GM18519 (cell line): ENCODE data around the gene EHD1.

Experiments
- ATAC-seq: cut with Tn5 transposase; IDR thresholded peaks from one replicate; pipeline ENCODE4 v1.9.1; 2021; ENCODE audit warnings: mild to moderate bottlenecking, moderate library complexity; ENCODE audit not compliant: unreplicated experiment, low FRiP score

Gene EHD1

GRCh38 chr11:64845129-64845775 lies 33.2 kb downstream of the EHD1 start:
- ATAC-seq: no peak

DNA sequence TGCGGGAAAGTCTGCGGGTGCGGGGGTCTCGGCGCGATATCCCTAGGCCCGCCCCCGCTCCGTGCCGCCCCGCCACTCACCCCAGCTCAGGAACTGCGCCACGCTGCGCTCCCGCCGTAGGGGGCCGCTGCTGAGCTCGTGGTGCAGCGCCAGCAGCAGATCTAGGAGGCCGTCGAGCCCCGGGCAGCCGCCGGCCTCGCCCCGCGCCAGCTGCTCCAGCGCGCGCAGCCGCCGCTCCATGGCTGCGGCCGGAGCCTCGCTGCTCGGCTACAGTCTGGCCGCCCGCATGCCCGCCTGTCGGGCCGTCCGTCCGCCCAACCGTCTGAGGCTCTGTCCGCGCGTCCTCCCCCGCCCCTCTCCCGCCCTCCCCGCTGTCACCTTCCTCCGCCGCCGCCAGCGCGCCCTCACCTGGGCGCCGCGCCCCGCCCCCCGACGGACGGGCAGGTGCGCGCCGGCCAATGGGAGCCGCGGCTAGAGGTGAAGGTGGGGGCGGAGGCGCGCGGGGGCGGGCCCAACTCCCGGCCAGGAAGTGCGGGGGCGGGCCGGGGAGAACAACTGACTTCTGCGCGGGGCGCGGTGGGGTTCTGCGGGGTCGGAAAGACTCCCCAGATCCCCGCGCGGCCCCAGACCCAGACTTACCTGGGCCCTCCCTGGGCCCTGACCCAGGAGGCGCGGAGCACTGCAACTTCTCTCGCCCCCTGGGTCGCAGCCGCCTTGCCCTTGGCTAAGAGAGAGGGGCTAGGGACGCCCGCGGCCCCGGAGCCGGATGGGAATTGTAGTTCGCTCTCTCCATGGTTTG lies 33.9 kb downstream of the EHD1 start, which contains the start of gene CDC42BPG:
Gene CDC42BPG (minus strand): TSS at position 324 of the 799 bp plus-strand sequence. CDS start 84 bp downstream, at position 240.
- ATAC-seq: no peak

GRCh38 chr11:64843686-64844329 lies 34.6 kb downstream of the EHD1 start:
- ATAC-seq: no peak

DNA sequence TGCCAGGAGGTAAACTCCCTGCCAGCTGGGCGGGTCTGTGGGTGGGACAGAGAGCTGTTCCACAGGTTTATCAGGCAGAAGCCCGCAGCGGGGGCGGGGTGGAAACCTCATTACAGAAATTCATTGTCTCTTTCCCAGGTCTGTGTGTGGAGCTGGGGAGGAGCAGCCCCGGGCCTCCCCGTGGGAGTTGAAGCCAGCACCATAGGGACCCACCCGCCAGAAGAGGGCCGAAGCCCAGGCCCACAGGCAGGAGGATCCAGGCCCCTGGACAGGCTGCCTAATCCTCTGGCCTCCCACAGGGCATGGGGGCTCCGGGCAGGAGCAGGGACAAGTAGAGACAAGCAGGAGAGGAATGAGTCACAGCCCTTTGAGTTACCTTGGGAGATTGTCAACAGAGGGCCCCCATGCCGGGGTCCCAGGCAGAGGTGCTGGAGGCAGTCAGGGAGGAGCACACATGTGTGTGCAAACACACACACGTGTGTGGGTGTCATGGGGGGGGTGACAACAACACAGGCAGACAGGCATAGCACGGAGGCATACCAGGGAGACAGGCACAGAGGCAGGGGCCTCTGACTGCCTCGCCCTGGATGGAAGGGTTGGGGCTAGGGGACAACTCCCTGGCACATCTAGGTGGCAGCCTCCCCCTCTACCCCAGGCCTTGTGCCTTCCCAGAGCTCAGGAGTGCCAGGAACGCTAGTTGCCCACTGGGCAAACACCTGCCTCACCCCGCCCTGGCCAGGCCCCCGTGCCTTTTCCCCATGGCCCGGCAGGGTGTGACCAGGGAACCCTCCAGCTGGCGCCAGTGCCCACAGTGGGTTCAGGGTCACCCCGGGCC lies 35.4 kb downstream of the EHD1 start:
- ATAC-seq: no peak

DNA sequence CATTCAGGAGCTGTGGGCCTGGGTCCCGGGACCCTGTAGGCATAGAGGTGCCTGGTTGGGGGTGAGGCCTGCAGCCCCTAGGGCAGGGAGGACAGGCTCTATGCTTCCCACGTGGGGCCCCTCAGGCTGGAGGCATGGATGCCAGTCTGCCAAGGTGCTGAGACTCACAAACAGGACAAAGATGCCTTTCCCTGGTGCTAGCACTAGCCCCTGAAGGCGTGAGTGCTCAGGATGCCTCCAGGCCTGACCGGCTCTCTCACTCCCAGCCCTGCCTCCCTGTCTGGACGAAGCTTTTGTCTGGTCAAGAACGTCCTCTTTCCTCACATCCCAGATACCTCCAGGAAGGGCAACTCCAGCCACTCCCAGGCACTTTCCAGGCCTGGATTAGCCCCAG lies 36.1 kb downstream of the EHD1 start:
- ATAC-seq: no peak

DNA sequence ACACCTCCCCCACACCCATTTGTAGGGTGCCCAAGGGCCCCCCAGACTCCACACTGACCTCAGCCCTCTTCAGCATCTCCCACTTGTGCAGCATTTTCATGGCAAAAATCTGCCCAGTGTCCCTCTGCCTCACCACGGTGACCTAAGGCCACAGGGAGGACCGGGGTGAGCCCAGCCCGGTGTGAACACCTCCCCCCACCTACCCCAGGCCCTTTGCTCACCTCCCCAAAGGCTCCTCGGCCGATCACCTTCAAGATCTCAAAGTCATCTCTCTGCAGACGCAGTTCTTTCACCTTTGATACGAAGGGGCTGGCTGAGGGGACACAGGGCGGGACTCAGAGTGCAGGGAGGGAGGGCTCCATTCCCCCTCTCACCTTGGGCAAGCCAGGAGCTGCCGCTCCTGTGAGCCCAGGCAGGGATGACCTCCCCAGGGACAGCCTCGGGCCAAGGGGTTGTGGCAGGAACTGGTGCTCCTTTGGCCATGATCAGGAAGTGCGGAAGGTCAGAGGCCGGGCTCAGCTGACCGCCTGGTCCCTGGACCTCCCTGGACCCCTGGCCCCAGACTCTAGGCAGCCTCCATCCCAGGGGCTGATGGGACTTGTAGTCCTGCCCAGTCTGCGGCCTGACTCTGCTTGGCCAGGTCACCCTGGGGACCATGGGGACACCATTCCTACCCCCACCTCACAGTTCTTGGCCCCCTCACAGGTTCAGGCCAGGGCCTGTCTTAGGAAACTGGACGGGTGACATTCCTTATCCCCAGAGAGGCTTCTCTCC lies 36.6 kb downstream of the EHD1 start:
- ATAC-seq: no peak

DNA sequence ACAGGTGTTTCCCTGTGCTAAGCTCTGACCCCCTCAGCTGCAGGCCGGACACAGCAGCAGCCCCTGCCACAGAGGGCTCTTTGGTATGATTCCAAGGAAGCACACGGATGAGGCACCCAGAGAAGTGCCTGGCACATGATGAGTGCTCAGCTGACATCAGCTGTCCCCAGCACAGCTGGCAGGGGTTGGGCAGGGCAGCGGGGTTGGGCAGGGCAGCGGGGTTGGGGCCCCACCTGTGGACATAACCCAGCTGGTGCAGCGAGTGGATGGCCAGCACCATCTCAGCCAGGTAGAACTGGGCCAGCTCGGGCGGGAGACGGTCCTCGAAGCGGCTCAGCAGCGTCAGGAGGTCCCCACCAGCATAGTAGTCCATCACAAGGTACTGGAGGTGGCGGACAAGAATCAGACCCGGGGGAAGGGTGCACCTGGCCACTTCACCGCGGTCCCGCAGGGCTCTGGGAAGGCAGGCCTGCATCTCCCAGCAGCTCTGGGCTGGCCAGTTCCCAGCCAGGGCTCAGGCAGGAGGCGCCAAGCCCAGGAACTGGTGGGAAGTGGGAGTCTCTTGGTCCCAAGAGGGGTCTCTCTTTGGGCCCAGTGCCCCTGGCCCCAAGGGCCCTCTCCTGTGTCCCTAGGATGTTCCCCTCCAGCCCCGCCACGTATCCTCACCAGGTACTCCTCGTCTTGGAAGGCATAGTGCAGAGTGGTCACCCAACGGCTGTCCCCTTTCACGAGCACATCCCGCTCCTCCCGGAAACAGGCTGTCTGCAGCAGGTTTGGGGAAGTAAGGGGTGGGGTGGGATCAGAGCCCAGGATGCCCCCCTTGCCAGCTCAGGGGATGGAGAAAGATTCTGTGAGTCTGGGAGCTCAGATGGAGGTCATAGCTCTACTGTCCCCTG lies 38.3 kb downstream of the EHD1 start:
- no peak for ATAC-seq

DNA sequence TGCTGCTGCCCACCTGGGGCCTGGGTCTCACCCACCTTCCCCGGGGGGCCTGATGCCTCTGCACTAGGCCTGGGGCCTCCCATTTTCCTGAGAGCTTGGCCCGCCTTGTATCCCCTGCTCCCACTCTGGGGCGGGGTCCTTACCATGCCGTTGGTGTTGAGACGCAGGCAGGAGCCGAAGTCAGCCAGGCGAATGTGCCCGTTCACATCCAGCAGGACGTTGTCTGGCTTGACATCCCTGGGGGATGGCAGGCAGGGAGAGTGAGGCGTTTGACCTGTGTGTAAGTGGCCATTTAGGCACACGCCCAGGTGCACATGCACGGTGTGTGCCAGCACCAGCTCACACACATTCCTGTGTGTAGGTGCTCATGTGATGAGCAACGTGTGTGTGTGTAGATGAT lies 39.1 kb downstream of the EHD1 start:
- no peak for ATAC-seq

GRCh38 chr11:64838600-64839334 lies 39.7 kb downstream of the EHD1 start:
- ATAC-seq: no peak

DNA sequence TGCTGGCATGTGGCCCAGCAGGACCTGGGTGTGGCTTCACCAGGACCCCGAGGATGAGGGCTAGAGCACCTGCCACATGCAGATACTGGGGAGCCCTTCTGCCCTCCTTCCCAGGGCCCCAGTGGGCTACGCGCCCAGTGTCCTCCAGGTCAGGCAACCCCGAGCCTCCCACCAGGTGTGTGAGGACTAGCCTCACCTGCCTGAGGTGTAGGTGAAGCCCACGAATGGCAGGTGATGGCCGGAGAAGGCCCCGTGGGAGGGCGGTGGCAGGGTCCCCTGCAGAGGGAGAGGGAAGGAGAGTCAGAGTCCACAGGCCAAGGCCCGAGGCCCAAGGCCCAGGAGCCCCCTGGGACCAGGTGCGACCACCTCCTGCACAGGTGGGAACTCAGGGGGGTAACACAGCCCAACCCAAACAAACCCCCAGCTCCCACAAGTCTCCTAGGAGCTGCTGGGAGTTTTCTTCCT lies 40.5 kb downstream of the EHD1 start:
- ATAC-seq: no peak

- ATAC-seq: no peak
These were observed 41.9 kb downstream of the EHD1 start for GRCh38 chr11:64836448-64837072.

- ATAC-seq: no peak
These were observed 42.6 kb downstream of the EHD1 start for GRCh38 chr11:64835616-64836447.

DNA sequence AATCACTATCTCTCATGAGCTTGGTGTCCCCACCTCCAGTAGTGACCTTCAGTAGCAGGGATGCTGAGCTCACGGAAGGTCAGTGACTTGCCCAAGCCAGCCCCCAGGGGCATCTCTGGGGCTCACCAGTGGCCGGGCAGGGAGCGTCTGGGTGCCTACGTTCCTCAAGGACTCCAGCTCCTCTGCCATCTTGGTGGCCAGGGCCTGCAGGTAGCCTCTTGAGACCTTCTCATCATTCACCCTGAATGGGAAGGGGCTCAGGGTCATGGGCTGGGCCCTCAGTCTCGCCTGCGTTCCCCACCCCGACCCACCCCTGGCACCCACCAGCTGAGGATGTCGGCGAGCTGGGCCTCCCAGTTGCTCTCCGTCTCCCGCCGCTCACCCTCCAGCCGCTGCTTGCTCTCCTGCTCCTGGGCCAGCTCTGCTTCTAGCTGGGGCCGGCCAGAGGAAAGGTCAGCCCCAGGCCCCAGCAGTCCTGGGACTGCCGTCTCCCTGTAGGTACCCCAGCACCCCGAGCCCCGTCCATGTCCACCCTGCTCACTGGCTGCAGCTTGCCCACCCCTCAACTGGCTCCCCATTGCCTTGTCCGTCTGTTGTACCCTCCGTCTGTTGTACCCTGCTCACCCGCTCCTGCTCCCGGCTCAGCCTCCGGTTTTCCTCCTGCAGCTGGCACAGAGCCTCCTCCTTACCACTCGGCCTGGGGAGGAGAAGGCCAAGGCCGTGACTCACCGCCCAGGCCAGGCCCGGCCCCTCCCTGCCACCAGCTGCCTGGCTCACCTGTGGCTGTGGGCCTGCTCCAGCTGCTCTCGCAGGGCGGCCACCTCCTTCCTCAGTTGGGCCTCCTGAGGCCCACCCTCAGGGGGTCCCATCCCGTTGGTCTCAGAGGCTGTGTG lies 43.5 kb downstream of the EHD1 start:
- ATAC-seq: no peak

DNA sequence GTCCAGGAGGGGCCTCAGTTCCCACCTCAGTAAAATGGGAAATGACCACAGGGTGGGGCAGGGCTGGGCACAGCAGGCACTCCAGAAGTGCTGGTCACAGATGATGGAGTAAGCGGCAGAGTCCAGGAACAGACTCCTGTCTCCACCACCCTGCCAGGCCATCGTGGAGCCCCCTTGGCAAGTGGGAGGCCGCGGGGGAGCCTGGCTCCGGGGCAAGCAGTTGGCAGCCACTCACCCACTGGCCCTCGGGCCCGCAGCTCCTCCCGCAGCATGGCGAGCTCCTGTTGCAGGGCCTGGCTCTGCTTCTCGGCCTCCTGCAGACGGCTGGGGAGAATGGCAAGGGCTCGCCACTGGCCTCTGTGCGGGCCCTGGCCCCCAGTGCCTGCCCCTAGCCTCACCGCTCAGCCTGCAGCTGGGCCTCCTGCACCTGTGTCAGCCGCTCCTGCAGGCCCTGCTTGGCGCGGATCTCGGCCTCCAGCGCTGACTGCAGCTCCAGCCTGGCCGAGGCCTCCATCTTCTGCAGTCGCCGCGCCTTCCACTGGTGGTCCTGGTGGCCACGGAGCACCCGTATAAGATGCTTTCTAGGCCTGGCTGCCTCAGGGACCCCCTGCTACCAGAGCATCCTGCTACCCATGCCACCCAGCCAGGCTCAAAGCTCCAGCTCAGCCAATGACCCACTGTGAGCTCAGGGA lies 44.2 kb downstream of the EHD1 start:
- ATAC-seq: no peak

DNA sequence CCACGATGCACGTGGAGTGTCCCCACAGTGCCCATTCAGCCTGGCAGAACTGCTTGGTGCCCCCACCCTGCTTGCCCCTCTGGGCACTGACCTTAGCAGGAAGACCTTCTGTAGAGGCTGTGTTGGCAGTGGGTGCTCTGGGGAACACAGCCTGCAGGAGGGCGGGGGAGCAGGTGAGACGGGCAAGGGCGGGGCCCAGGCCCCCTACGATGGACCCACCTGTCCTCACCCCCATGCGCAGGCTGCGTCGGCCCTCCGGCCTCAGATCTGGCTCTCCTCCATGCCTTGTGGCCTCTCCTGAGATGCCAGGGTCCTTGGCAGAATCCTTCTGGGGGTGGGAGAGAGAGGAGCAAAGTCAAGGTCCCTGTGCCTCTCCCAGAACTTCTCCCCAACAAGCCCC lies 44.9 kb downstream of the EHD1 start:
- ATAC-seq: no peak
